Sigmoid colon (tissue), 7 donors: ENCODE data around the gene IRF2BP2. TPM values are rescaled to one million over a fixed set of nuclear protein-coding genes. Genes with fewer than 3 reads are reported as not detected.
A peak's percentile ranks its signal among the peaks of the same experiment; 100 is the strongest.
"Not testable (repeated sequence)": the region's sequence is repeated elsewhere in the genome, so short reads cannot be mapped to it uniquely, and the experiment has no call there.

Experiments
- DNase-seq: peaks from one replicate; pipeline ENCODE4 v3.0.0-alpha.2; 2019
- H3K27ac ChIP-seq, 4 donors: fragments of 200-600 bp; sonication (generic); one replicate each; pipeline ENCODE4 v1.5.1; 2016 to 2019; ENCODE audit warnings: mild to moderate bottlenecking in 1 of 4
- H3K27me3 ChIP-seq, 3 donors: fragments of 200-600 bp; sonication (generic); one replicate each; pipeline ENCODE4 v1.5.1; 2019; ENCODE audit warnings: mild to moderate bottlenecking in 1 of 3
- H3K36me3 ChIP-seq, 4 donors: fragments of 200-600 bp; sonication (generic); one replicate each; pipeline ENCODE4 v1.5.1; 2016 to 2019
- H3K4me1 ChIP-seq, 4 donors: fragments of 200-600 bp; sonication (generic); one replicate each; pipeline ENCODE4 v1.5.1; 2017 to 2019
- H3K4me3 ChIP-seq, 4 donors: fragments of 200-600 bp; sonication (generic); one replicate each; pipeline ENCODE4 v1.5.1; 2017 to 2019; ENCODE audit warnings: mild to moderate bottlenecking in 2 of 4, moderate library complexity in 1 of 4
- H3K9me3 ChIP-seq, 4 donors: fragments of 200-600 bp in 3 of 4; sonication (generic) in 3 of 4; one replicate each; pipeline versions ENCODE4 v1.5.1 to v1.6.1; 2013 to 2019
- CTCF ChIP-seq, 4 experiments: fragments of 450-650 bp in 3 of 4; fragments of 200-600 bp in 1 of 4; IDR thresholded peaks; one replicate each; pipeline ENCODE4 v1.5.1; 2016 to 2019; ENCODE audit warnings: antibody characterized with exemption in 4 of 4, mild to moderate bottlenecking in 3 of 4, moderate library complexity in 2 of 4
- EP300 ChIP-seq, 4 donors: sonication (generic); formaldehyde crosslinking; IDR thresholded peaks; one replicate each; pipeline ENCODE4 v1.6.1; 2017; ENCODE audit warnings: antibody characterized with exemption in 4 of 4
- POLR2A ChIP-seq, 2 donors: fragments of 450-650 bp; IDR thresholded peaks; one replicate each; pipeline ENCODE4 v1.6.1; 2016; ENCODE audit warnings: antibody characterized with exemption in 2 of 2, mild to moderate bottlenecking in 2 of 2, moderate library complexity in 2 of 2
- POLR2AphosphoS5 ChIP-seq, 4 donors: sonication (generic); formaldehyde crosslinking; IDR thresholded peaks; one replicate each; pipeline ENCODE4 v1.6.1; 2017; ENCODE audit warnings: antibody characterized with exemption in 4 of 4
- WGBS, 2 donors: extraction: QIAGEN DNeasy Blood & Tissue Kit; methylation state at CpG; one replicate each; pipeline ENCODE4 v1.1.7; 2013; 5-methylcytosine and 5-hydroxymethylcytosine counted together
- intact Hi-C: fragments of 100-400 bp; cut with DNase I; formaldehyde crosslinking; loops from one replicate; pipeline ENCODE4 v1.15.1; 2023
- polyA plus RNA-seq, 3 donors: library from polyadenylated mRNA; stranded (reverse); fragments of 200-250 nt; gene quantifications; one replicate each; pipeline ENCODE4 v1.2.3, GENCODE V29; 2013
- total RNA-seq, 4 donors: library from RNA; depleted of rRNA; stranded (reverse); fragments of >200 nt; gene quantifications; one replicate each; pipeline ENCODE4 v1.1.0, GENCODE V29; 2016
- donor health status: healthy with polysubstance abuse.
- donor health status: Bipolar disorder and iron deficiency.
- donor health status: healthy.

The IRF2BP2 gene
- total and polyA plus RNA-seq, 7 donors: 39.1 to 86.9 (median 59.6) TPM

- Histone ChIP-seq H3K27me3 (no peaks in the 10 kb centered on the region), H3K4me1 (peaks cover 0 to 56% (median 49%) of the 10 kb centered on the region in 4 donors), H3K27ac (peak overlapping the region; percentile 97 to 100 (median 100)), H3K36me3 (no peaks in the 10 kb centered on the region), H3K4me3 (peak overlapping the region; percentile 36 to 51 (median 48)), H3K9me3 (no peaks in the 10 kb centered on the region)
- intact Hi-C loops: loop anchor here (1.0 kb wide), 1 partner anchor 14 kb away; no protein-coding TSS in a partner anchor
- peak; percentile 83 for DNase-seq
- 0 to 11% methylated on average over 1 of the region's 1 CpG for WGBS, 2 donors
- TF ChIP-seq POLR2AphosphoS5 (IDR thresholded peaks at IDR 0.05) (peak in 1 of 4 donors; percentile 2), EP300 (IDR thresholded peaks at IDR 0.05) (no peak)
Observed at GRCh38 chr1:234598974-234599616, 10.9 kb downstream of the IRF2BP2 start.

- Histone ChIP-seq H3K36me3 (no peaks in the 10 kb centered on the region), H3K4me1 (peaks cover 0 to 44% (median 37%) of the 10 kb centered on the region in 4 donors), H3K27ac (peak overlapping the region; percentile 97 to 100 (median 100)), H3K27me3 (no peaks in the 10 kb centered on the region), H3K4me3 (no peak overlapping the region), H3K9me3 (no peaks in the 10 kb centered on the region)
- DNase-seq: no peak
- intact Hi-C loops: no loop called here
- no peak for TF ChIP-seq POLR2AphosphoS5 (IDR thresholded peaks at IDR 0.05)
- TF ChIP-seq POLR2A (IDR thresholded peaks at IDR 0.05): no peak
- no peak for TF ChIP-seq EP300 (IDR thresholded peaks at IDR 0.05)
- peak in 2 of 4 experiments; percentile 45 to 47 for TF ChIP-seq CTCF (IDR thresholded peaks at IDR 0.05)
- 18 to 54% methylated on average over 2 of the region's 2 CpGs for WGBS, 2 donors
Observed at GRCh38 chr1:234597894-234598293, 12.1 kb downstream of the IRF2BP2 start.

- TF ChIP-seq CTCF (IDR thresholded peaks at IDR 0.05): no peak
- TF ChIP-seq POLR2AphosphoS5 (IDR thresholded peaks at IDR 0.05): no peak
- TF ChIP-seq POLR2A (IDR thresholded peaks at IDR 0.05): no peak
- TF ChIP-seq EP300 (IDR thresholded peaks at IDR 0.05): no peak
- no peaks in the 10 kb centered on the region for H3K27me3 ChIP-seq
- H3K27ac ChIP-seq: no peak overlapping the region
- no peak for DNase-seq
- WGBS, 2 donors: 94 to 97% methylated on average over 2 of the region's 2 CpGs
- H3K9me3 ChIP-seq: no peaks in the 10 kb centered on the region
- H3K4me1 ChIP-seq: peaks cover 0 to 27% (median 18%) of the 10 kb centered on the region in 4 donors
- intact Hi-C loops: no loop called here
- no peaks in the 10 kb centered on the region for H3K36me3 ChIP-seq
- H3K4me3 ChIP-seq: no peak overlapping the region
Observed at GRCh38 chr1:234595899-234596298, 14.1 kb downstream of the IRF2BP2 start.

- H3K27me3 ChIP-seq, H3K4me3 ChIP-seq, H3K27ac ChIP-seq, intact Hi-C loops, H3K36me3 ChIP-seq, H3K9me3 ChIP-seq, DNase-seq: not testable (repeated sequence)
- H3K4me1 ChIP-seq: peaks cover 0 to 33% (median 21%) of the 10 kb centered on the region in 4 donors
- WGBS, 2 donors: 75 to 91% methylated on average over 4 of the region's 4 CpGs
Observed at GRCh38 chr1:234594575-234594974, 15.4 kb downstream of the IRF2BP2 start.

GRCh38 chr1:234593771-234594504 lies 16.0 kb downstream of the IRF2BP2 start:
- no peak overlapping the region for H3K27ac ChIP-seq
- no peak for DNase-seq
- intact Hi-C loops: no loop called here
- H3K4me1 ChIP-seq: peaks cover 0 to 29% (median 18%) of the 10 kb centered on the region in 4 donors
- TF ChIP-seq POLR2A (IDR thresholded peaks at IDR 0.05): no peak
- TF ChIP-seq CTCF (IDR thresholded peaks at IDR 0.05): no peak
- TF ChIP-seq EP300 (IDR thresholded peaks at IDR 0.05): no peak
- no peak for TF ChIP-seq POLR2AphosphoS5 (IDR thresholded peaks at IDR 0.05)
- H3K36me3 ChIP-seq: no peaks in the 10 kb centered on the region
- 91 to 95% methylated on average over 6 of the region's 6 CpGs for WGBS, 2 donors
- no peak overlapping the region for H3K4me3 ChIP-seq
- no peaks in the 10 kb centered on the region for H3K27me3 ChIP-seq
- H3K9me3 ChIP-seq: no peaks in the 10 kb centered on the region
